GM19452 (cell line): ENCODE data around the gene AMY2B.
"Not testable (repeated sequence)": the region's sequence is repeated elsewhere in the genome, so short reads cannot be mapped to it uniquely, and the experiment has no call there.

Experiments
- ATAC-seq: cut with Tn5 transposase; IDR thresholded peaks from one replicate; pipeline ENCODE4 v1.9.1; 2021; ENCODE audit not compliant: unreplicated experiment

The AMY2B gene

GRCh38 chr1:103571289-103571688 is at the start of gene AMY2B:
TSS of gene AMY2B (plus strand) at chr1:103571589. CDS start at chr1:103571603, 14 bp downstream.
- not testable (repeated sequence) for ATAC-seq

- no peak for ATAC-seq
These were observed 48.0 kb upstream of the AMY2B start for GRCh38 chr1:103523346-103523745.

GRCh38 chr1:103525114-103525606 is 46.2 kb upstream of the AMY2B start:
- peak; percentile 50 for ATAC-seq

GRCh38 chr1:103525607-103526507 is 45.5 kb upstream of the AMY2B start, which contains the start of gene RNPC3:
TSS of gene RNPC3 (plus strand) at chr1:103525699. CDS start at chr1:103526071, 372 bp downstream.
- ATAC-seq, result peak; percentile 78

GRCh38 chr1:103527331-103527730 is 44.1 kb upstream of the AMY2B start:
- ATAC-seq, result no peak

GRCh38 chr1:103529746-103530145 is 41.6 kb upstream of the AMY2B start:
- ATAC-seq, result no peak

GRCh38 chr1:103538226-103538625 is 33.2 kb upstream of the AMY2B start:
- no peak for ATAC-seq

- ATAC-seq, result no peak
These were observed 30.0 kb upstream of the AMY2B start for GRCh38 chr1:103541431-103541830.

GRCh38 chr1:103546496-103546895 is 24.9 kb upstream of the AMY2B start:
- ATAC-seq, result no peak

- no peak for ATAC-seq
These were observed 23.5 kb upstream of the AMY2B start for GRCh38 chr1:103547840-103548239.

- no peak for ATAC-seq
These were observed 11.0 kb upstream of the AMY2B start for GRCh38 chr1:103560427-103560826.

- ATAC-seq, result not testable (repeated sequence)
These were observed 10.3 kb upstream of the AMY2B start for GRCh38 chr1:103561124-103561523.

GRCh38 chr1:103561643-103562395 is 9.6 kb upstream of the AMY2B start:
- peak; percentile 82 for ATAC-seq

- no peak for ATAC-seq
These were observed 8.3 kb upstream of the AMY2B start for GRCh38 chr1:103563056-103563455.

GRCh38 chr1:103569493-103569892 is 1.9 kb upstream of the AMY2B start:
- no peak for ATAC-seq

GRCh38 chr1:103576065-103576464 is 4.7 kb downstream of the AMY2B start:
- no peak for ATAC-seq

GRCh38 chr1:103576784-103577183 is 5.4 kb downstream of the AMY2B start:
- not testable (repeated sequence) for ATAC-seq

- no peak for ATAC-seq
These were observed 11.1 kb downstream of the AMY2B start for GRCh38 chr1:103582464-103582863.

- no peak for ATAC-seq
These were observed 12.5 kb downstream of the AMY2B start for GRCh38 chr1:103583887-103584286.

- no peak for ATAC-seq
These were observed 13.1 kb downstream of the AMY2B start for GRCh38 chr1:103584537-103584936.

GRCh38 chr1:103602740-103603139 is 31.4 kb downstream of the AMY2B start:
- not testable (repeated sequence) for ATAC-seq

- no peak for ATAC-seq
These were observed 45.0 kb downstream of the AMY2B start for GRCh38 chr1:103616362-103616761.
